HEK293 (cell line): ENCODE measurements around the gene CCSER1.

Source experiments
- CTCF ChIA-PET: fragments of 350-600 bp; formaldehyde crosslinking; extraction: SDS; loops from one replicate; lab custom pipeline; 2021; ENCODE audit warnings: antibody characterized with exemption; lab: Yijun Ruan, JAX
- POLR2A ChIA-PET: fragments of 300-600 bp; formaldehyde crosslinking; extraction: SDS; loops from one replicate; lab custom pipeline; 2020; ENCODE audit warnings: antibody characterized with exemption, inconsistent platforms; lab: Yijun Ruan, JAX
- H3K27ac ChIP-seq: fragments of 200-500 bp; sonication (Bioruptor generic); 2 replicates; pipeline ENCODE4 v1.5.1; 2014; ENCODE audit warnings: low read depth, low read length, control low read depth, inconsistent platforms; ENCODE audit errors: extremely low read depth
- H3K36me3 ChIP-seq, 2 experiments: fragments of 200-500 bp in 1 of 2; sonication (Bioruptor generic) in 1 of 2; 1 replicate in 1 of 2; 2 replicates in 1 of 2; pipeline ENCODE4 v1.5.1; 2014 to 2017; ENCODE audit warnings: inconsistent platforms in 2 of 2, low read length in 2 of 2; ENCODE audit not compliant: control insufficient read depth in 2 of 2, insufficient read depth in 1 of 2
- H3K4me1 ChIP-seq: fragments of 200-500 bp; sonication (Bioruptor generic); 2 replicates; pipeline ENCODE4 v1.5.1; 2014; ENCODE audit warnings: mild to moderate bottlenecking, low read length, inconsistent platforms; ENCODE audit not compliant: control insufficient read depth, insufficient read depth
- H3K4me3 ChIP-seq: 2 replicates; pipeline ENCODE4 v1.5.1; 2011; ENCODE audit warnings: low read depth, mild to moderate bottlenecking, control low read depth, low read length, moderate library complexity
- H3K9me3 ChIP-seq: fragments of 200-500 bp; sonication (Bioruptor generic); 2 replicates; pipeline ENCODE4 v1.5.1; 2014; ENCODE audit warnings: low read depth, low read length, inconsistent platforms; ENCODE audit not compliant: control insufficient read depth, insufficient read depth
- KLF7 ChIP-seq: fragments of 450-650 bp; formaldehyde crosslinking; IDR thresholded peaks from 2 replicates; pipeline ENCODE4 v1.5.1; 2016; ENCODE audit warnings: missing biosample characterization, missing genetic modification characterization, borderline replicate concordance
- OSR2 ChIP-seq: fragments of 450-650 bp; formaldehyde crosslinking; IDR thresholded peaks from 2 replicates; pipeline ENCODE4 v1.5.1; 2016; ENCODE audit warnings: missing biosample characterization, missing genetic modification characterization
- ZBTB48 ChIP-seq: fragments of 450-650 bp; formaldehyde crosslinking; IDR thresholded peaks from 2 replicates; pipeline ENCODE4 v1.5.1; 2016; ENCODE audit warnings: missing biosample characterization, missing genetic modification characterization
- ZEB2 ChIP-seq: fragments of 450-650 bp; formaldehyde crosslinking; IDR thresholded peaks from 2 replicates; pipeline ENCODE4 v1.5.1; 2016; ENCODE audit warnings: missing biosample characterization, missing genetic modification characterization
- ZFP41 ChIP-seq: fragments of 450-650 bp; formaldehyde crosslinking; IDR thresholded peaks from 2 replicates; pipeline ENCODE4 v1.5.1; 2016; ENCODE audit warnings: missing biosample characterization, missing genetic modification characterization, borderline replicate concordance
- ZFP69B ChIP-seq: fragments of 450-650 bp; formaldehyde crosslinking; IDR thresholded peaks from 2 replicates; pipeline ENCODE4 v1.5.1; 2016; ENCODE audit warnings: missing biosample characterization, missing genetic modification characterization
- ZNF184 ChIP-seq: fragments of 450-650 bp; IDR thresholded peaks from 2 replicates; pipeline ENCODE4 v1.5.1; 2018; ENCODE audit warnings: missing biosample characterization, mild to moderate bottlenecking, missing genetic modification characterization
- ZNF202 ChIP-seq: fragments of 450-650 bp; formaldehyde crosslinking; IDR thresholded peaks from 2 replicates; pipeline ENCODE4 v1.5.1; 2016; ENCODE audit warnings: missing biosample characterization, missing genetic modification characterization, borderline replicate concordance
- ZNF423 ChIP-seq: fragments of 450-650 bp; formaldehyde crosslinking; IDR thresholded peaks from 2 replicates; pipeline ENCODE4 v1.5.1; 2016; ENCODE audit warnings: missing biosample characterization, missing genetic modification characterization
- ZNF48 ChIP-seq: fragments of 450-650 bp; formaldehyde crosslinking; IDR thresholded peaks from 2 replicates; pipeline ENCODE4 v1.5.1; 2016; ENCODE audit warnings: missing biosample characterization, missing genetic modification characterization
- ZNF555 ChIP-seq: fragments of 450-650 bp; formaldehyde crosslinking; conservative IDR thresholded peaks from 2 replicates; pipeline ENCODE4 v1.5.1; 2017; ENCODE audit warnings: missing biosample characterization, mild to moderate bottlenecking, missing genetic modification characterization, inconsistent platforms
- ZNF626 ChIP-seq: fragments of 450-650 bp; sonication (Bioruptor Pico); formaldehyde crosslinking; IDR thresholded peaks from 2 replicates; pipeline ENCODE4 v1.5.1; 2018; ENCODE audit warnings: missing biosample characterization, missing genetic modification characterization, inconsistent platforms
- ZNF776 ChIP-seq: fragments of 450-650 bp; formaldehyde crosslinking; IDR thresholded peaks from 2 replicates; pipeline ENCODE4 v1.5.0; 2017; ENCODE audit warnings: missing biosample characterization, missing genetic modification characterization, borderline replicate concordance
- TF ChIP-seq, protein P1 (sequence below): fragments of 450-650 bp; formaldehyde crosslinking; IDR thresholded peaks from 2 replicates; pipeline ENCODE4 v1.5.1; 2016; ENCODE audit warnings: missing biosample characterization, missing genetic modification characterization
- TF ChIP-seq, protein P2 (sequence below): fragments of 450-650 bp; formaldehyde crosslinking; IDR thresholded peaks from 2 replicates; pipeline ENCODE4 v1.5.1; 2016; ENCODE audit warnings: missing biosample characterization, missing genetic modification characterization
- TF ChIP-seq, protein P3 (sequence below): fragments of 450-650 bp; formaldehyde crosslinking; IDR thresholded peaks from 2 replicates; pipeline ENCODE4 v1.5.1; 2016; ENCODE audit warnings: missing biosample characterization, missing genetic modification characterization
- TF ChIP-seq, protein P4 (sequence below): fragments of 450-650 bp; IDR thresholded peaks from 2 replicates; pipeline ENCODE4 v1.5.1; 2018; ENCODE audit warnings: missing biosample characterization, missing genetic modification characterization
- TF ChIP-seq, protein P5 (sequence below): fragments of 450-650 bp; formaldehyde crosslinking; optimal IDR thresholded peaks from 2 replicates; pipeline ENCODE3; 2016; ENCODE audit warnings: missing biosample characterization, mild to moderate bottlenecking, missing genetic modification characterization

CCSER1 gene

DNA sequence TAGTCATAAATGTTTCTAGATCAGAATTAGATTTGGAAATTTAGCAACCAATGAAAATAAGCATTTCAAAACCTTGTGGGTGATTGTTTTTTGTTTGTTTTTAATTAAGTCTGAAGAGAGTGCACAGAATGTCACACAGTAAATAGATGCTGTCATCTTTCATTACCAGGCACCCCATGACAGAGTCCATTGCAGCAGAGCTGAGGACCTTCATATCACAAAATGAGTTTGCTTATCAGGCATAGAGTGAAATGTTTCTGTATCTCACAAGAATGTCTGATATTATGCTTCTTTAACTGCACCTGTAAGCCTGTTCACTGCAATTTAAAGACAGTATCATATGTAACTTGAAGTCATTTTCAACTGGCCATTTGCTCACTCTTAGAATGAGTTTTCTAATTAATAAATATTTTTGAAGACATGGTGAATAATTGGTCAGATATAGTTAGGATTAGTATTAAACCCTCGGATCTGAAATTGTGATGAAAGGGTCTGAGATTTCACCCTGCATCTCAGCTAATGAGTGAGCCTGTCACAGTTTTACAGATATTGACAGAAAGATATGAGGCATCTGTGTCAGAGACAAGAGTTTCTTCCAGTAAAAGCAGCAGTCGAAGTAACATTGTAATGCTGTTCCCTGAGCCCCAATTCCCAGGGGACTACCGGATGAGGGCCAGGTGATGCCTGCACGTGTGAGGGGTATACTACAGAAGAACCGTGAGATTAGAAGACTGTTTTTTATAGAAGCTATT is 416.4 kb downstream of the CCSER1 start:
- Histone ChIP-seq H3K4me3 (no peak overlapping the region), H3K4me1 (peaks cover 3% of the 10 kb centered on the region; the same call in 1 of the 2 replicates), H3K9me3 (no peaks in the 10 kb centered on the region), H3K36me3 (no peaks in the 10 kb centered on the region), H3K27ac (no peak overlapping the region)
- POLR2A ChIA-PET: no interaction called here
- CTCF ChIA-PET: no interaction called here
- TF ChIP-seq KLF7 (tag by site-specific recombination): no peak
- TF ChIP-seq ZNF423 (tag by site-specific recombination): no peak
- TF ChIP-seq ZNF184 (tag by site-specific recombination): no peak
- TF ChIP-seq ZBTB48: no peak
- no peak for TF ChIP-seq ZNF776 (tag by site-specific recombination)
- TF ChIP-seq, protein P1, sequence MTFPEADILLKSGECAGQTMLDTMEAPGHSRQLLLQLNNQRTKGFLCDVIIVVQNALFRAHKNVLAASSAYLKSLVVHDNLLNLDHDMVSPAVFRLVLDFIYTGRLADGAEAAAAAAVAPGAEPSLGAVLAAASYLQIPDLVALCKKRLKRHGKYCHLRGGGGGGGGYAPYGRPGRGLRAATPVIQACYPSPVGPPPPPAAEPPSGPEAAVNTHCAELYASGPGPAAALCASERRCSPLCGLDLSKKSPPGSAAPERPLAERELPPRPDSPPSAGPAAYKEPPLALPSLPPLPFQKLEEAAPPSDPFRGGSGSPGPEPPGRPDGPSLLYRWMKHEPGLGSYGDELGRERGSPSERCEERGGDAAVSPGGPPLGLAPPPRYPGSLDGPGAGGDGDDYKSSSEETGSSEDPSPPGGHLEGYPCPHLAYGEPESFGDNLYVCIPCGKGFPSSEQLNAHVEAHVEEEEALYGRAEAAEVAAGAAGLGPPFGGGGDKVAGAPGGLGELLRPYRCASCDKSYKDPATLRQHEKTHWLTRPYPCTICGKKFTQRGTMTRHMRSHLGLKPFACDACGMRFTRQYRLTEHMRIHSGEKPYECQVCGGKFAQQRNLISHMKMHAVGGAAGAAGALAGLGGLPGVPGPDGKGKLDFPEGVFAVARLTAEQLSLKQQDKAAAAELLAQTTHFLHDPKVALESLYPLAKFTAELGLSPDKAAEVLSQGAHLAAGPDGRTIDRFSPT: no peak

DNA sequence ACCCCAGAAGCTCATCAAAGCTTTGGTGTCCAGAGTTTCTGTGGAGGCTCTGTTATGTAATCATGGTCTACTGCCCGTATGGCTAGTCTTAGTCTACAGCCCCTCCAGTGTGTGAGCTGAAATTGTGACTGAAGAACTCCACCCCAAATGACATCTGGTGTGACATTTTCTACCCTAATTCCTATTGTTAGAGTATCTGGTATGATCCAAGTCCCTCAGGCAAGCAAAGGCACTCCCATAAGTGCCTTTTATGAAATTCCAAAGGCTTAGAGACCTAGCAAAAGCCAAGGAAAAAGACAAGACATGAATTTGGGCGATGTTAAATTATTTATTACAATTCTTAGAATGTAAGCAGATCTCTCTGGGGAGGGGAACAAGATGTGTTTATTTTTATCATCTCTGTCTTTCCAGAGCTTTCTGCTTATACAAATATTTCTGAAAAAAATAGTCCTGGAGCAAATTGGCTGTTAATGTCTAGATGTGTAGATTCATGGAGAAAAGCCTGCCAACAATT is 417.4 kb downstream of the CCSER1 start:
- TF ChIP-seq, protein P2, sequence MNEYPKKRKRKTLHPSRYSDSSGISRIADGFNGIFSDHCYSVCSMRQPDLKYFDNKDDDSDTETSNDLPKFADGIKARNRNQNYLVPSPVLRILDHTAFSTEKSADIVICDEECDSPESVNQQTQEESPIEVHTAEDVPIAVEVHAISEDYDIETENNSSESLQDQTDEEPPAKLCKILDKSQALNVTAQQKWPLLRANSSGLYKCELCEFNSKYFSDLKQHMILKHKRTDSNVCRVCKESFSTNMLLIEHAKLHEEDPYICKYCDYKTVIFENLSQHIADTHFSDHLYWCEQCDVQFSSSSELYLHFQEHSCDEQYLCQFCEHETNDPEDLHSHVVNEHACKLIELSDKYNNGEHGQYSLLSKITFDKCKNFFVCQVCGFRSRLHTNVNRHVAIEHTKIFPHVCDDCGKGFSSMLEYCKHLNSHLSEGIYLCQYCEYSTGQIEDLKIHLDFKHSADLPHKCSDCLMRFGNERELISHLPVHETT (tag by site-specific recombination): no peak
- TF ChIP-seq ZNF626 (tag by site-specific recombination): no peak
- no peak for TF ChIP-seq OSR2 (tag by site-specific recombination)
- TF ChIP-seq, protein P1: no peak
- TF ChIP-seq, protein P3, sequence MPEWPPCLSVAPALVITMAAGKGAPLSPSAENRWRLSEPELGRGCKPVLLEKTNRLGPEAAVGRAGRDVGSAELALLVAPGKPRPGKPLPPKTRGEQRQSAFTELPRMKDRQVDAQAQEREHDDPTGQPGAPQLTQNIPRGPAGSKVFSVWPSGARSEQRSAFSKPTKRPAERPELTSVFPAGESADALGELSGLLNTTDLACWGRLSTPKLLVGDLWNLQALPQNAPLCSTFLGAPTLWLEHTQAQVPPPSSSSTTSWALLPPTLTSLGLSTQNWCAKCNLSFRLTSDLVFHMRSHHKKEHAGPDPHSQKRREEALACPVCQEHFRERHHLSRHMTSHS (tag by site-specific recombination): no peak
- TF ChIP-seq ZNF555 (tag by site-specific recombination): no peak
- no peak for TF ChIP-seq ZEB2
- TF ChIP-seq, protein P4, sequence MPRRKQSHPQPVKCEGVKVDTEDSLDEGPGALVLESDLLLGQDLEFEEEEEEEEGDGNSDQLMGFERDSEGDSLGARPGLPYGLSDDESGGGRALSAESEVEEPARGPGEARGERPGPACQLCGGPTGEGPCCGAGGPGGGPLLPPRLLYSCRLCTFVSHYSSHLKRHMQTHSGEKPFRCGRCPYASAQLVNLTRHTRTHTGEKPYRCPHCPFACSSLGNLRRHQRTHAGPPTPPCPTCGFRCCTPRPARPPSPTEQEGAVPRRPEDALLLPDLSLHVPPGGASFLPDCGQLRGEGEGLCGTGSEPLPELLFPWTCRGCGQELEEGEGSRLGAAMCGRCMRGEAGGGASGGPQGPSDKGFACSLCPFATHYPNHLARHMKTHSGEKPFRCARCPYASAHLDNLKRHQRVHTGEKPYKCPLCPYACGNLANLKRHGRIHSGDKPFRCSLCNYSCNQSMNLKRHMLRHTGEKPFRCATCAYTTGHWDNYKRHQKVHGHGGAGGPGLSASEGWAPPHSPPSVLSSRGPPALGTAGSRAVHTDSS: no peak
- no peak for TF ChIP-seq ZFP69B (tag by site-specific recombination)
- TF ChIP-seq ZFP41: no peak
- no peak for TF ChIP-seq ZNF202 (tag by site-specific recombination)
- no peak for TF ChIP-seq ZNF48 (tag by site-specific recombination)
- TF ChIP-seq, protein P5, sequence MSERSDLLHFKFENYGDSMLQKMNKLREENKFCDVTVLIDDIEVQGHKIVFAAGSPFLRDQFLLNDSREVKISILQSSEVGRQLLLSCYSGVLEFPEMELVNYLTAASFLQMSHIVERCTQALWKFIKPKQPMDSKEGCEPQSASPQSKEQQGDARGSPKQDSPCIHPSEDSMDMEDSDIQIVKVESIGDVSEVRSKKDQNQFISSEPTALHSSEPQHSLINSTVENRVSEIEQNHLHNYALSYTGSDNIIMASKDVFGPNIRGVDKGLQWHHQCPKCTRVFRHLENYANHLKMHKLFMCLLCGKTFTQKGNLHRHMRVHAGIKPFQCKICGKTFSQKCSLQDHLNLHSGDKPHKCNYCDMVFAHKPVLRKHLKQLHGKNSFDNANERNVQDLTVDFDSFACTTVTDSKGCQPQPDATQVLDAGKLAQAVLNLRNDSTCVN: no peak
- CTCF ChIA-PET: no interaction called here

More for the DNA sequence above, 417.4 kb downstream of the CCSER1 start:
- peaks cover 3% of the 10 kb centered on the region; the same call in 1 of the 2 replicates for H3K4me1 ChIP-seq
- H3K27ac ChIP-seq: no peak overlapping the region
- no peak overlapping the region for H3K4me3 ChIP-seq
- no peaks in the 10 kb centered on the region for H3K9me3 ChIP-seq
- H3K36me3 ChIP-seq: no peaks in the 10 kb centered on the region
- POLR2A ChIA-PET: no interaction called here
